CMK (cell line): ENCODE data around the gene CHRNA7.

Experiments used
- DNase-seq: peaks from one replicate; pipeline ENCODE4 v3.0.0-alpha.2; 2010; ENCODE audit warnings: low read depth

Gene CHRNA7

GRCh38 chr15:32089851-32090359 lies 59.6 kb downstream of the CHRNA7 start:
- no peak for DNase-seq

- no peak for DNase-seq
Measured at GRCh38 chr15:32091505-32092380, 61.4 kb downstream of the CHRNA7 start.

GRCh38 chr15:32096213-32096612 lies 65.9 kb downstream of the CHRNA7 start:
- DNase-seq, result no peak

GRCh38 chr15:32096916-32097617 lies 66.8 kb downstream of the CHRNA7 start:
- DNase-seq, result no peak

GRCh38 chr15:32098033-32098432 lies 67.7 kb downstream of the CHRNA7 start:
- DNase-seq, result no peak

GRCh38 chr15:32099097-32099785 lies 68.9 kb downstream of the CHRNA7 start:
- no peak for DNase-seq

- no peak for DNase-seq
Measured at GRCh38 chr15:32099956-32100684, 69.8 kb downstream of the CHRNA7 start.

- no peak for DNase-seq
Measured at GRCh38 chr15:32104061-32104995, 74.0 kb downstream of the CHRNA7 start.

GRCh38 chr15:32105258-32106241 lies 75.2 kb downstream of the CHRNA7 start:
- no peak for DNase-seq

- no peak for DNase-seq
Measured at GRCh38 chr15:32106401-32107381, 76.4 kb downstream of the CHRNA7 start.

GRCh38 chr15:32107477-32108080 lies 77.3 kb downstream of the CHRNA7 start:
- no peak for DNase-seq

GRCh38 chr15:32108661-32109060 lies 78.3 kb downstream of the CHRNA7 start:
- no peak for DNase-seq

GRCh38 chr15:32112101-32112500 lies 81.8 kb downstream of the CHRNA7 start:
- DNase-seq, result no peak

- no peak for DNase-seq
Measured at GRCh38 chr15:32113224-32113623, 82.9 kb downstream of the CHRNA7 start.

GRCh38 chr15:32117122-32117521 lies 86.8 kb downstream of the CHRNA7 start:
- no peak for DNase-seq

GRCh38 chr15:32119286-32119685 lies 89.0 kb downstream of the CHRNA7 start:
- DNase-seq, result no peak

- no peak for DNase-seq
Measured at GRCh38 chr15:32119694-32120330, 89.5 kb downstream of the CHRNA7 start.
